Neural cell (in vitro differentiated cells): ENCODE measurements around the gene ONECUT3. TPM values are rescaled to one million over a fixed set of nuclear protein-coding genes. Genes with fewer than 3 reads are reported as not detected.

Experiments
- H2AFZ ChIP-seq: fragments of 200-600, 300-800 bp; sonication (generic), shearing (Covaris generic); 2 replicates; pipeline ENCODE4 v1.6.0; 2014; ENCODE audit warnings: low read depth, mild to moderate bottlenecking, antibody characterized with exemption, low read length, moderate library complexity
- H3F3A ChIP-seq: fragments of 200-600 bp; shearing (Covaris generic); 2 replicates; pipeline ENCODE4 v1.6.1; 2016; ENCODE audit warnings: mild to moderate bottlenecking, moderate library complexity, mixed read lengths, antibody characterized with exemption, low read length; ENCODE audit not compliant: insufficient read depth, poor library complexity, severe bottlenecking
- H3K27ac ChIP-seq: fragments of 200-600, 300-800 bp; sonication (generic), shearing (Covaris generic); 2 replicates; pipeline ENCODE4 v1.5.1; 2014; ENCODE audit warnings: mild to moderate bottlenecking, low read length, moderate library complexity
- H3K27me3 ChIP-seq: fragments of 300-800, 200-600 bp; sonication (generic), shearing (Covaris generic); 2 replicates; pipeline ENCODE4 v1.6.0; 2014; ENCODE audit warnings: mild to moderate bottlenecking, low read depth, low read length, moderate library complexity; ENCODE audit not compliant: insufficient read depth
- H3K36me3 ChIP-seq: fragments of 300-800, 200-600 bp; sonication (generic), shearing (Covaris generic); 2 replicates; pipeline ENCODE4 v1.5.1; 2014; ENCODE audit warnings: mild to moderate bottlenecking, antibody characterized with exemption, low read length, moderate library complexity; ENCODE audit not compliant: insufficient read depth
- H3K4me2 ChIP-seq: fragments of 300-800, 200-600 bp; sonication (generic), shearing (Covaris generic); 2 replicates; pipeline ENCODE4 v1.6.0; 2014; ENCODE audit warnings: mild to moderate bottlenecking, low read length
- H3K4me3 ChIP-seq: fragments of 300-800, 200-600 bp; sonication (generic), shearing (Covaris generic); 2 replicates; pipeline ENCODE4 v1.5.1; 2014; ENCODE audit warnings: mild to moderate bottlenecking, low read length, moderate library complexity
- H3K79me2 ChIP-seq: fragments of 200-600 bp; shearing (Covaris generic); replicated peaks from 2 replicates; pipeline ENCODE4 v1.6.0; 2014; ENCODE audit warnings: mild to moderate bottlenecking, low read length, moderate library complexity; ENCODE audit not compliant: insufficient read depth
- H3K9ac ChIP-seq: fragments of 300-800, 200-600 bp; sonication (generic), shearing (Covaris generic); 2 replicates; pipeline ENCODE4 v1.6.1; 2016; ENCODE audit warnings: mild to moderate bottlenecking, low read length, mixed read lengths
- H3K9me2 ChIP-seq: fragments of 200-600 bp; shearing (Covaris generic); 2 replicates; pipeline ENCODE4 v1.6.1; 2016; ENCODE audit warnings: mild to moderate bottlenecking, low read length, mixed read lengths; ENCODE audit not compliant: insufficient read depth
- H3K9me3 ChIP-seq: fragments of 200-600, 300-800 bp; sonication (generic), shearing (Covaris generic); 2 replicates; pipeline ENCODE4 v1.6.1; 2016; ENCODE audit warnings: mild to moderate bottlenecking, mixed run types, low read length, moderate library complexity, mixed read lengths
- H4K20me1 ChIP-seq: fragments of 200-600 bp; shearing (Covaris generic); 2 replicates; pipeline ENCODE4 v1.6.1; 2016; ENCODE audit warnings: mild to moderate bottlenecking, mixed run types; ENCODE audit not compliant: insufficient read depth
- CTCF ChIP-seq: fragments of 450-650 bp; IDR thresholded peaks from 2 replicates; pipeline ENCODE4 v1.5.1; 2014; ENCODE audit warnings: antibody characterized with exemption, mild to moderate bottlenecking, moderate library complexity; ENCODE audit not compliant: poor library complexity, severe bottlenecking
- EP300 ChIP-seq: fragments of 450-650 bp; conservative IDR thresholded peaks from 2 replicates; pipeline ENCODE4 v1.6.1; 2014; ENCODE audit warnings: antibody characterized with exemption, mild to moderate bottlenecking, moderate library complexity; ENCODE audit not compliant: poor library complexity, severe bottlenecking
- EZH2 ChIP-seq: fragments of 200-600, 300-800 bp; shearing (Covaris generic), sonication (generic); IDR thresholded peaks from 2 replicates; pipeline ENCODE4 v1.6.1; 2014; ENCODE audit warnings: antibody characterized with exemption, low read length, borderline replicate concordance, mild to moderate bottlenecking; ENCODE audit not compliant: insufficient read depth, poor library complexity, severe bottlenecking
- MXI1 ChIP-seq: fragments of 450-650 bp; conservative IDR thresholded peaks from 2 replicates; pipeline ENCODE4 v1.6.1; 2014; ENCODE audit warnings: antibody characterized with exemption, mild to moderate bottlenecking; ENCODE audit not compliant: poor library complexity, severe bottlenecking
- POLR2AphosphoS5 ChIP-seq: IDR thresholded peaks from 2 replicates; pipeline ENCODE4 v1.6.1; 2012
- RAD21 ChIP-seq: fragments of 450-650 bp; conservative IDR thresholded peaks from 2 replicates; pipeline ENCODE4 v1.6.1; 2014; ENCODE audit warnings: antibody characterized with exemption, mild to moderate bottlenecking, moderate library complexity
- REST ChIP-seq: IDR thresholded peaks from 2 replicates; pipeline ENCODE4 v1.6.1; 2012; ENCODE audit warnings: borderline replicate concordance
- SMC3 ChIP-seq: fragments of 450-650 bp; conservative IDR thresholded peaks from 2 replicates; pipeline ENCODE4 v1.6.1; 2014; ENCODE audit warnings: antibody characterized with exemption, mild to moderate bottlenecking, moderate library complexity; ENCODE audit not compliant: poor library complexity
- polyA plus RNA-seq: library from polyadenylated mRNA; depleted of rRNA; stranded (reverse); fragments of >200 nt; gene quantifications from 2 replicates; pipeline ENCODE4 v1.2.3, GENCODE V29; 2014

The ONECUT3 gene
- polyA plus RNA-seq, 1 donor from 2014 or later: 0.45 TPM

GRCh38 chr19:1729568-1729925 lies 23.8 kb upstream of the ONECUT3 start:
- no peak for TF ChIP-seq RAD21
- H3K4me2 ChIP-seq: no peak overlapping the region
- H3K4me3 ChIP-seq: no peak overlapping the region
- no peaks in the 10 kb centered on the region for H3K36me3 ChIP-seq
- H3K9ac ChIP-seq: no peak overlapping the region
- H3F3A ChIP-seq: no peaks in the 10 kb centered on the region
- no peaks in the 10 kb centered on the region for H3K27me3 ChIP-seq
- H3K9me3 ChIP-seq: no peaks in the 10 kb centered on the region
- no peaks in the 10 kb centered on the region for H4K20me1 ChIP-seq
- no peak overlapping the region for H2AFZ ChIP-seq
- no peaks in the 10 kb centered on the region for H3K79me2 ChIP-seq
- no peak overlapping the region for H3K27ac ChIP-seq
- no peaks in the 10 kb centered on the region for H3K9me2 ChIP-seq

DNA sequence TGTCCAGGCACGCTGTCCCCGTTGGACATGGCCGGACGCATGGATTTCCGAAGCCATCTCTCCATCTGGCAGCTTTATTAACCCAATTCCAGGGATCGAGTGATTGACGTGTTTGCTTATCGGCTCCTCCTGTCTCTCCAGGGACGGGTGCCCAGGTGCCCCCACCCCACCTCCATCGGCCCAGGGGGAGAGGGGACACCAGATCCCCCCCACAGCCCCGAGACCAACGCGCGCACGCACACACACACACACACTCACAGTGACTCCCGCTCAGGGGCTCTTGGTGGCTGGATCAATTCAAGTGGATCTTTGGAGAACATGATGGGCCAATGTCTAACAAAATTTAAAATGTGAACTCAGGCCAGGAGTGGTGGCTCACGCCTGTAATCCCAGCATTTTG lies 23.1 kb upstream of the ONECUT3 start:
- H4K20me1 ChIP-seq: no peaks in the 10 kb centered on the region
- H3K27ac ChIP-seq: no peak overlapping the region
- no peaks in the 10 kb centered on the region for H3K9me3 ChIP-seq
- H3K27me3 ChIP-seq: no peaks in the 10 kb centered on the region
- H3K9ac ChIP-seq: no peak overlapping the region
- H3K9me2 ChIP-seq: no peaks in the 10 kb centered on the region
- H3F3A ChIP-seq: no peaks in the 10 kb centered on the region
- no peak overlapping the region for H3K4me3 ChIP-seq
- H3K4me2 ChIP-seq: no peak overlapping the region
- no peak overlapping the region for H2AFZ ChIP-seq
- no peaks in the 10 kb centered on the region for H3K79me2 ChIP-seq
- H3K36me3 ChIP-seq: no peaks in the 10 kb centered on the region
- no peak for TF ChIP-seq POLR2AphosphoS5
- TF ChIP-seq MXI1: no peak

DNA sequence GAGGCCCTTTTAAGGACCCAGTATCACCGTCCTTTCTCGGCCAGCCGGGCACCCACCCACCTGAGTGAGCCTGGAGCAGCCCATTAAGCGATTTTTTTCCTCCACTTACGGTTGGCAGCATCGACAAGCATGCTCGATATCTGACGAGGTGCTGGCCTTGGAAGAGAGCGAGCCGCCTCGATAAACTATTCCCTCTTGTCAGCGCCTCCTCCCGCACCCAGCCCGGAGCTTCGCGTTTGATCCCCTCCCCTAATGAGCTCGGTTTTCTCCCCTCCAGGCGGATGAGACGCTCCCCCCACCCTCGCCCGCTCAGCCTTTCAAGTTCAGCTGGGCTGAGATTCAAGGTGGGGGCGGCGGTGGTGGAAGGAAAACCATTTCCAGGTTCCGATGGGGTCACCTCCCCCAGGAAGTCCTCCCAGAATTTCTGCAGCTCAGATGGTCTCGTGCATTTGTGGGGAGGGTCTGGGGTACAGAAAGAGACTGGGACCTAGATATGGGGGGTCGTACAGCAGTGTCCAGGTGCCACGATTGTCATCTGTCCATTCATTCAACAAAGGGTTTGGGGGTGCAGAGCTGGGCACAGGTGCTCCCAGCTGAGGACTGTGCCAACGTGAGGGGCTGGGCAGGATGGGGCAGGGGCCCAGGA lies 18.9 kb upstream of the ONECUT3 start:
- H2AFZ ChIP-seq: no peak overlapping the region
- H3K9me2 ChIP-seq: no peaks in the 10 kb centered on the region
- H3F3A ChIP-seq: no peaks in the 10 kb centered on the region
- TF ChIP-seq CTCF (no peak), RAD21 (no peak), EZH2 (no peak), SMC3 (no peak), REST (no peak), EP300 (no peak), POLR2AphosphoS5 (no peak), MXI1 (no peak)
- H3K9me3 ChIP-seq: no peaks in the 10 kb centered on the region
- no peaks in the 10 kb centered on the region for H3K27me3 ChIP-seq
- no peak overlapping the region for H3K27ac ChIP-seq
- H3K4me3 ChIP-seq: no peak overlapping the region
- no peaks in the 10 kb centered on the region for H3K79me2 ChIP-seq
- no peak overlapping the region for H3K9ac ChIP-seq
- H3K4me2 ChIP-seq: no peak overlapping the region
- no peaks in the 10 kb centered on the region for H4K20me1 ChIP-seq
- no peaks in the 10 kb centered on the region for H3K36me3 ChIP-seq
